ENCODE data around the gene GGT6. TPM values are rescaled to one million over a fixed set of nuclear protein-coding genes. Genes with fewer than 3 reads are reported as not detected.

Gene GGT6
- polyA plus RNA-seq, 1 of the 3 experiments (the other 2 are of a cell fraction), result not detected

GRCh38 chr17:4538236-4539002, 22.0 kb downstream of the GGT6 start:
- no peaks in the 10 kb centered on the region for H3K27me3 ChIP-seq (ENCODE audit: insufficient read depth)
- POLR2A ChIA-PET, result interaction anchor here (1.1 to 1.6 kb wide), 3 partner anchors 10 to 16 kb away, joined by 5 to 8 read pairs (median 7); partner anchors contain the start of gene MYBBP1A
- no peaks in the 10 kb centered on the region for H3K79me2 ChIP-seq (ENCODE audit: insufficient read depth)
- no peaks in the 10 kb centered on the region for H4K20me1 ChIP-seq (ENCODE audit: insufficient read depth)
- peaks cover 3 to 54% of the 10 kb centered on the region in 2 experiments for H3K36me3 ChIP-seq (replicated peaks in 1 of 2; ENCODE audit: control insufficient read depth in 1 of 2, insufficient read depth in 2 of 2, low read length in 1 of 2)
- no peak overlapping the region for H3K4me3 ChIP-seq (ENCODE audit: low read depth in 2 of 2, low read length in 1 of 2)
- no peaks in the 10 kb centered on the region for H3K9me2 ChIP-seq
- H3K27ac ChIP-seq (ENCODE audit: low read depth in 2 of 2, low read length in 1 of 2), result peak overlapping the region in 1 of 2 experiments; percentile 28; a peak in 1 of 4 replicates
- TF ChIP-seq FOXM1 (IDR thresholded peaks at IDR 0.05; ENCODE audit: low read depth) (no peak), MEF2A (IDR thresholded peaks at IDR 0.05; ENCODE audit: borderline replicate concordance, low read depth) (no peak), FOXJ3 (CRISPR knock-in tag; IDR thresholded peaks at IDR 0.05) (no peak), TCF12 (IDR thresholded peaks at IDR 0.05) (no peak), IRF3 (IDR thresholded peaks at IDR 0.05; ENCODE audit: low read depth, low read length) (no peak), NRF1 (IDR thresholded peaks at IDR 0.05; ENCODE audit: low read depth, low read length) (no peak)
- DNase-seq, result no peak
- CTCF ChIA-PET, result interaction anchor here (1.0 to 2.2 kb wide), 5 partner anchors 12 to 144 kb away, joined by 3 to 11 read pairs (median 6); partner anchors contain the start of gene MYBBP1A
- no peak overlapping the region for H2AFZ ChIP-seq (ENCODE audit: low read depth)
- no peak overlapping the region for H3K4me2 ChIP-seq
- WGBS (ENCODE audit: low lambda C conversion rate), result 94% methylated on average over 6 of the region's 13 CpGs
- no peak overlapping the region for H3K9ac ChIP-seq
- H3K4me1 ChIP-seq (ENCODE audit: control insufficient read depth in 1 of 2, insufficient read depth in 2 of 2, low read depth in 1 of 2, low read length in 1 of 2), result peaks cover 0 to 27% of the 10 kb centered on the region in 2 experiments; a peak in 1 of 4 replicates
- H3K9me3 ChIP-seq, result no peaks in the 10 kb centered on the region
- no peaks in the 10 kb centered on the region for H3F3A ChIP-seq (replicated peaks; ENCODE audit: insufficient read depth)

- Histone ChIP-seq H2AFZ (ENCODE audit: low read depth) (no peak overlapping the region), H3K79me2 (ENCODE audit: insufficient read depth) (no peaks in the 10 kb centered on the region), H3F3A (replicated peaks; ENCODE audit: insufficient read depth) (no peaks in the 10 kb centered on the region), H3K4me2 (no peak overlapping the region), H3K27me3 (ENCODE audit: insufficient read depth) (no peaks in the 10 kb centered on the region), H3K27ac (ENCODE audit: low read depth in 2 of 2, low read length in 1 of 2) (peak overlapping the region in 1 of 2 experiments; percentile 19; a peak in 1 of 4 replicates), H3K9me3 (no peaks in the 10 kb centered on the region), H3K36me3 (replicated peaks in 1 of 2; ENCODE audit: control insufficient read depth in 1 of 2, insufficient read depth in 2 of 2, low read length in 1 of 2) (peaks cover 3 to 46% of the 10 kb centered on the region in 2 experiments), H4K20me1 (ENCODE audit: insufficient read depth) (no peaks in the 10 kb centered on the region), H3K9me2 (no peaks in the 10 kb centered on the region), H3K4me3 (ENCODE audit: low read depth in 2 of 2, low read length in 1 of 2) (no peak overlapping the region), H3K9ac (no peak overlapping the region), H3K4me1 (ENCODE audit: control insufficient read depth in 1 of 2, insufficient read depth in 2 of 2, low read depth in 1 of 2, low read length in 1 of 2) (peaks cover 0 to 31% of the 10 kb centered on the region in 2 experiments; a peak in 1 of 4 replicates)
- WGBS (ENCODE audit: low lambda C conversion rate), result 97% methylated on average over 6 of the region's 19 CpGs
- POLR2A ChIA-PET, result interaction anchor here (1.1 to 1.6 kb wide), 3 partner anchors 11 to 17 kb away, joined by 5 to 8 read pairs (median 7); partner anchors contain the start of gene MYBBP1A
- CTCF ChIA-PET, result interaction anchor here (1.0 to 2.2 kb wide), 5 partner anchors 12 to 143 kb away, joined by 3 to 11 read pairs (median 6); partner anchors contain the start of gene MYBBP1A
- no peak for DNase-seq
- no peak for TF ChIP-seq JUND (IDR thresholded peaks at IDR 0.05)
- no peak for TF ChIP-seq MXI1 (IDR thresholded peaks at IDR 0.05; ENCODE audit: low read depth, low read length)
- no peak for TF ChIP-seq FOXM1 (IDR thresholded peaks at IDR 0.05; ENCODE audit: low read depth)
Measured at GRCh38 chr17:4537451-4538235, 22.7 kb downstream of the GGT6 start.

Measured in SK-N-SH (cell line).